ENCODE measurements around the gene ZFAND3. TPM values are rescaled to one million over a fixed set of nuclear protein-coding genes. Genes with fewer than 3 reads are reported as not detected.

The ZFAND3 gene
- total RNA-seq, 1 experiment from 2014 or later, result 47.2 TPM

DNA sequence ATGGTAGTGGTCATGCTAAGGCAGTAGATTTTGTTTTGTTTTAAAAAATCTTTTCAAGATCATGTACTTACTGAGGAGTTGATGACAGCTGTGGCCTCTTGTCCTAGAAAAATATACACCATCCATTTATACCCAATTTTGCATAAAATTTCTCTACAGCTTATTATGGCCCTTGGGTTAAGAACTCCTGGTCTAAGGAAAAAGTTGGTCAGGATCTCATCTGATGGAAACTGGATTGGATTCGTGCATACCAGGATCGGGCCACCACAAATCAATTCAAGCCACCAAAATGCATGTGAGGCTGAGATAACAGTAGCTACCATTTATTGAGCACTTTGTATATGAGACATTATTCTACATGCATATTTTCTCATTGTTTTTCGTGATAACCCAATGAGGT is 244.4 kb downstream of the ZFAND3 start:
- intact Hi-C loops (cut with micrococcal nuclease), result no loop called here
- Histone ChIP-seq H2AFZ (ENCODE audit: low read depth, low read length, poor library complexity, severe bottlenecking) (no peak overlapping the region), H4K20me1 (ENCODE audit: insufficient read depth) (no peaks in the 10 kb centered on the region; the same call in 1 of the 2 replicates), H3K27ac (ENCODE audit: low read depth, low read length) (no peak overlapping the region), H3K4me3 (replicated peaks in 1 of 2; ENCODE audit: low read depth in 1 of 2, low read length in 2 of 2) (no peak overlapping the region), H3K4me2 (ENCODE audit: low read length) (no peak overlapping the region), H3K9me2 (ENCODE audit: insufficient read depth) (no peaks in the 10 kb centered on the region), H3K27me3 (ENCODE audit: insufficient read depth, low read length) (no peaks in the 10 kb centered on the region), H3K4me1 (ENCODE audit: control insufficient read depth in 1 of 2, insufficient read depth in 2 of 2, low read length in 2 of 2) (no peaks in the 10 kb centered on the region), H3K36me3 (ENCODE audit: control insufficient read depth in 1 of 2, insufficient read depth in 2 of 2, low read length in 2 of 2) (peaks cover 0 to 5% of the 10 kb centered on the region in 2 experiments; a peak in 1 of 4 replicates), H3K9me3 (ENCODE audit: control insufficient read depth in 1 of 2, insufficient read depth in 1 of 2, low read depth in 1 of 2, low read length in 2 of 2) (no peaks in the 10 kb centered on the region), H3K79me2 (ENCODE audit: insufficient read depth, low read length) (no peaks in the 10 kb centered on the region; the same call in 1 of the 2 replicates), H3K9ac (ENCODE audit: low read length) (no peak overlapping the region)
- BruUV-seq (replicated peaks), result TSS peak; percentile 18
- ATAC-seq (no peak), DNase-seq (ENCODE audit: low read depth, low spot score) (no peak)
- ChIA-PET CTCF (no interaction called here), RAD21 (ENCODE audit: low non-redundant PET in 1 of 2, low total read pairs in 2 of 2, uncharacterized antibody in 2 of 2, unreplicated experiment in 2 of 2) (no interaction called here), POLR2A (no interaction called here)
- TF ChIP-seq SP1 (IDR thresholded peaks at IDR 0.05; ENCODE audit: low read depth) (no peak), SIN3A (IDR thresholded peaks at IDR 0.05; ENCODE audit: low read depth) (no peak), FOSL1 (IDR thresholded peaks at IDR 0.05; ENCODE audit: low read depth) (no peak), SRF (IDR thresholded peaks at IDR 0.05; ENCODE audit: low read depth) (no peak), CEBPB (IDR thresholded peaks at IDR 0.05; ENCODE audit: low read depth) (no peak), ZFX (IDR thresholded peaks at IDR 0.05) (no peak), ATF3 (IDR thresholded peaks at IDR 0.05) (no peak), EZH2 (IDR thresholded peaks at IDR 0.05) (no peak), POLR2A (IDR thresholded peaks at IDR 0.05; ENCODE audit: borderline replicate concordance, extremely low read depth, insufficient read depth, insufficient read length) (no peak), POLR2AphosphoS5 (IDR thresholded peaks at IDR 0.05; ENCODE audit: low read depth, low read length) (no peak), ZBTB33 (IDR thresholded peaks at IDR 0.05; ENCODE audit: extremely low read depth, insufficient replicate concordance, low read length) (no peak), JUND (IDR thresholded peaks at IDR 0.05) (no peak), EZH2phosphoT487 (IDR thresholded peaks at IDR 0.05; ENCODE audit: borderline replicate concordance) (no peak), ZNF274 (IDR thresholded peaks at IDR 0.05; ENCODE audit: low read depth, low read length) (no peak), RAD21 (IDR thresholded peaks at IDR 0.05; ENCODE audit: low read depth) (no peak), CBX3 (IDR thresholded peaks at IDR 0.05; ENCODE audit: low read depth) (no peak), EGR1 (IDR thresholded peaks at IDR 0.05; ENCODE audit: low read depth) (no peak), ELF1 (IDR thresholded peaks at IDR 0.05; ENCODE audit: borderline replicate concordance, low read depth) (no peak), TCF7L2 (IDR thresholded peaks at IDR 0.05; ENCODE audit: borderline replicate concordance, extremely low read depth, insufficient read depth, insufficient read length) (no peak)
- TF ChIP-seq, protein P1, sequence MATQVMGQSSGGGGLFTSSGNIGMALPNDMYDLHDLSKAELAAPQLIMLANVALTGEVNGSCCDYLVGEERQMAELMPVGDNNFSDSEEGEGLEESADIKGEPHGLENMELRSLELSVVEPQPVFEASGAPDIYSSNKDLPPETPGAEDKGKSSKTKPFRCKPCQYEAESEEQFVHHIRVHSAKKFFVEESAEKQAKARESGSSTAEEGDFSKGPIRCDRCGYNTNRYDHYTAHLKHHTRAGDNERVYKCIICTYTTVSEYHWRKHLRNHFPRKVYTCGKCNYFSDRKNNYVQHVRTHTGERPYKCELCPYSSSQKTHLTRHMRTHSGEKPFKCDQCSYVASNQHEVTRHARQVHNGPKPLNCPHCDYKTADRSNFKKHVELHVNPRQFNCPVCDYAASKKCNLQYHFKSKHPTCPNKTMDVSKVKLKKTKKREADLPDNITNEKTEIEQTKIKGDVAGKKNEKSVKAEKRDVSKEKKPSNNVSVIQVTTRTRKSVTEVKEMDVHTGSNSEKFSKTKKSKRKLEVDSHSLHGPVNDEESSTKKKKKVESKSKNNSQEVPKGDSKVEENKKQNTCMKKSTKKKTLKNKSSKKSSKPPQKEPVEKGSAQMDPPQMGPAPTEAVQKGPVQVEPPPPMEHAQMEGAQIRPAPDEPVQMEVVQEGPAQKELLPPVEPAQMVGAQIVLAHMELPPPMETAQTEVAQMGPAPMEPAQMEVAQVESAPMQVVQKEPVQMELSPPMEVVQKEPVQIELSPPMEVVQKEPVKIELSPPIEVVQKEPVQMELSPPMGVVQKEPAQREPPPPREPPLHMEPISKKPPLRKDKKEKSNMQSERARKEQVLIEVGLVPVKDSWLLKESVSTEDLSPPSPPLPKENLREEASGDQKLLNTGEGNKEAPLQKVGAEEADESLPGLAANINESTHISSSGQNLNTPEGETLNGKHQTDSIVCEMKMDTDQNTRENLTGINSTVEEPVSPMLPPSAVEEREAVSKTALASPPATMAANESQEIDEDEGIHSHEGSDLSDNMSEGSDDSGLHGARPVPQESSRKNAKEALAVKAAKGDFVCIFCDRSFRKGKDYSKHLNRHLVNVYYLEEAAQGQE (IDR thresholded peaks at IDR 0.05; ENCODE audit: low read depth), result no peak
